Head of caudate nucleus (tissue), 42 donors: ENCODE measurements around the gene PTGDR.

Source experiments
- DNase-seq, 42 donors: peaks; one replicate each; pipeline versions ENCODE4 v3.0.0 to v3.0.0-alpha.2; 2020 to 2021; ENCODE audit warnings: mixed read lengths in 7 of 42
- intact Hi-C: fragments of 100-400 bp; cut with DNase I; formaldehyde crosslinking; loops from one replicate; pipeline ENCODE4 v1.15.0; 2022

Gene PTGDR

DNA sequence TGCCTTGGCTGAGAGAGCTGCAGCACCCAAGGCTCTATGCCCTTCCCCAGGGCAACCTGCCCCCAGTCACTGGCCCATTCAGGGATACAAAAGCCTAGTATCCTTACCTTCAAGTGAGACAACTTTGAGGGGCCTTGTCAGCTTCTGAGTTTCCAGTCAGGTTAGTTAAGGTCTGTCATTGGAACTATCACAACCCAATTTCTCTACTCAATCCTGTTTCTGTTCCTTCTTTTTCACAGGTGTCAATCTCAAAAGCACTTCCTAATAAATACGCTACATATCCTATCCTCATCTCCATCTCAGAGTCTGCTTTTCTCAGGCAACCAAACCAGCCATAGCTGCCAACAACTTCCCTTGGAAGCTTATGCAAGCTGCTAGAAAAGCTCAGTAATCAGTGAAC, 4.9 kb upstream of the PTGDR start:
- no peak for DNase-seq
- intact Hi-C loops = no loop called here

- no peak for DNase-seq
- intact Hi-C loops = no loop called here
These were observed 4.3 kb upstream of the PTGDR start for GRCh38 chr14:52263190-52263589.

DNA sequence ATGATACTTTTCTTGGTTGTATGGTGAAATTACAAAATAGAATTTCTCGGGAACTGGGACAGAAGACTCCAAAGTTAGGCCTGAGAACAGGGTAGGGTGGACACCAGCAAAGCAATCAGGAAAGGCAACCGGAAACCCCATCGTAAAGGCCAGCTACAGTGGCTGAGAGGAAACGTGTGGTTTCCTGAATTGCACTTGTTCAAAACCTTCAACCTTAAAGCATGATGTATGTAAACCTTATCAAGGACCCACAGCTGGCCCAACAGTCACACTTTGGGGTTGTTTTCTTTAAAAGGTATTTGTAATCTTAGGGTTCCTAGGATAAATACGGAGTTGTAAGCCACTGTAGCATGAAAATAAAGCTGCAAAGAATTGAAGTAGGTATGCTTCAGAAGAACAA, 2.2 kb upstream of the PTGDR start:
- intact Hi-C loops = no loop called here

DNA sequence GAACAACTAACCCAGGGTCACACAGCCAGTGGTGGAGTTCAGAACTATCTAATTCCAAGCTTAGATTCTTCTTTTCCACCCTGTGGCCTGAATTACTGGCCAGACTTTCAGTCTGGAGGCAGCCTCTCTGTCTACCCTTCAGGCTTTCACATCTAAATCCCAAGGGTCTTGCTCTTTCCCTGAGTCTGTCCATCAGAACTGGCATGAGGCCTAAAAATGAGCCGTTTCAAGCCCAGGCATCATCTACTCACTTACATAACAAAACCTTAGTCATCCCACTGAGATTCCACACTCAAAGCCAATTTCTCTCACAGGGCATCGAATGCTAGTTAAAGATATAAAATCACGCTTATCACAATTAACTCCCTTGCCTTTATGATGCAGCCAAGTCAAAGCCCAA, 1.3 kb upstream of the PTGDR start:
- intact Hi-C loops = no loop called here
- DNase-seq = no peak

More for the DNA sequence above, 2.2 kb upstream of the PTGDR start:
- no peak for DNase-seq

DNA sequence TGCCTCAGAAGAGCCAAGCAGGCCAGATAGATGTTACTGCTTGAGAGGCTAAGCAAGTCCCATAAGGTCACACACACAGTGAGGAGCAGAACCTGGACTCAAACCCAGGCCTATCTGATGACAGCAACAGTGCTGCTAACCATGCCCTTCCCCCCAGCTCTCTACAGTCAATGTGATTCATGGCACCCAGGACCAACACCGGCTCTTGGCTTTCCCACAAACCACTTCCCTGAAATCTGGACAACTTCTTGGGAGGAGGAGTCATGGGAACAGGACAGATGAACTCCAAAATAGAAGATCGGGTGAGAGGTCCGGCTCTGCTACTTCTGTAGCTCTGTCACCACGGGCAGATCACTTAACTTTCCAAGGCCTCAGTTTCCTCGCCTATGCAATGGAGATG, 716 bp upstream of the PTGDR start:
- DNase-seq = no peak
- intact Hi-C loops = no loop called here

DNA sequence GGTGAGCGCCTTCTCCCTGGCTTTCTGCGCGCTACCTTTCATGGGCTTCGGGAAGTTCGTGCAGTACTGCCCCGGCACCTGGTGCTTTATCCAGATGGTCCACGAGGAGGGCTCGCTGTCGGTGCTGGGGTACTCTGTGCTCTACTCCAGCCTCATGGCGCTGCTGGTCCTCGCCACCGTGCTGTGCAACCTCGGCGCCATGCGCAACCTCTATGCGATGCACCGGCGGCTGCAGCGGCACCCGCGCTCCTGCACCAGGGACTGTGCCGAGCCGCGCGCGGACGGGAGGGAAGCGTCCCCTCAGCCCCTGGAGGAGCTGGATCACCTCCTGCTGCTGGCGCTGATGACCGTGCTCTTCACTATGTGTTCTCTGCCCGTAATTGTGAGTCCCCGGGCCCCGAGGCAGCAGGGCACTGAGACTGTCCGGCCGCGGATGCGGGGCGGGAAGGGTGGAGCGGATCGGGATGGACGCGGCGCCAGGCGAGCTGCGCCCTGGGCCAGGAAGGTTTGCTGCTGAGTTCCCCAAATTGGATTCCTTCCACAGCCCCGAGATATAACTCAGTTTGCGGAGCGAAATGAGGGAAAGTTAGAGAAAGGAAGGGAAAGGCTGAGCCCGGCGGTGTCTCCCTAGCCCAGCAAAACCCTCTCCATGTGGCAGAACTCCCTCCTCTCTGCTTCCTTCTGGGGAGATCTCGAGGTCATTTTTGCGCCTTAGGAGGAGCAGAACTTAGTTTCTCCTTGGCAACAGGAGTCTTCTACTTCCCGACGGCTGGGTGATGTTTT, 972 bp downstream of the PTGDR start:
- peak in 30 of 42 donors; percentile 4 to 61 (median 30) for DNase-seq
- intact Hi-C loops = no loop called here

DNA sequence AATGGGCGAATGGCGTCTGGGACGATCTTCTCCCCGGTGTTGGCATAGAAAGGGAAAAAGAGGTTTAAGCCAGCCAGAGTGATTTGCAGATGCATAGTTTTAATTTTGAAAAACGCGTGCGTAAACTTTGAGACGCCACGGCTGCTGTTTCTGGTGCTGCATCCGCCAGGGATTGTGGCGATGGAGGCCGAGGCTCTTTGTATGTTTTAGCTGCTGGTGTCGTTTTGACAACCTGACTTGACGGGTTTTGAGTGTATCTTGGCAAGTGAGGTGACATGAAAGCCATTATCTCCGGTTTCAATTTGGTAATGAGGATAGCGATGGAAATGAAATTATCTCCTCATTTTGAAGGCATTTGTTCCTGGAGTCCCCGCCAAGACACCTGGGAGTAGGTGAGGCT, 1.6 kb downstream of the PTGDR start:
- intact Hi-C loops = no loop called here
- no peak for DNase-seq

DNA sequence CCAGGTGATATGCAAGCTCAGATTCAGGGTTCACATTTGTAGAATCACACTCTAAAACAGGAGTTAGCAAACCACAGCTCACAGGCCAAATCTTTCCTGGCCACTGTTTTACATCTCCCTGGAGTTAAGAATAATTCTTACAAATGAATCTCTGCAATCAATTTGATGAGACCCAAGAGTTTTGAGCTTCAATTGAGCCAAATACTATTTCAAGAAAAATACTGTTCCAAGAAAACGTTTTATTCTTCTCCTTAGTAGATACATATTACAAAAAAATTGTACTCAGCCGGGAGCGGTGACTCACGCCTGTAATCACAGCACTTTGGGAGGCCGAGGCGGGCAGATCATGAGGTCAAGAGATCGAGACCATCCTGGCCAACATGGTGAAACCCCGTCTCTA, 2.5 kb downstream of the PTGDR start:
- intact Hi-C loops = no loop called here
- DNase-seq = no peak

- intact Hi-C loops = no loop called here
- no peak for DNase-seq
These were observed 4.0 kb downstream of the PTGDR start for GRCh38 chr14:52271538-52271937.

GRCh38 chr14:52272375-52272774, 4.9 kb downstream of the PTGDR start:
- intact Hi-C loops = no loop called here
- peak in 1 of 42 donors; percentile 9 for DNase-seq

- DNase-seq = no peak
- intact Hi-C loops = no loop called here
These were observed 7.9 kb downstream of the PTGDR start for GRCh38 chr14:52275372-52275771.

- intact Hi-C loops = no loop called here
These were observed 10.1 kb downstream of the PTGDR start for GRCh38 chr14:52277552-52277951.

DNA sequence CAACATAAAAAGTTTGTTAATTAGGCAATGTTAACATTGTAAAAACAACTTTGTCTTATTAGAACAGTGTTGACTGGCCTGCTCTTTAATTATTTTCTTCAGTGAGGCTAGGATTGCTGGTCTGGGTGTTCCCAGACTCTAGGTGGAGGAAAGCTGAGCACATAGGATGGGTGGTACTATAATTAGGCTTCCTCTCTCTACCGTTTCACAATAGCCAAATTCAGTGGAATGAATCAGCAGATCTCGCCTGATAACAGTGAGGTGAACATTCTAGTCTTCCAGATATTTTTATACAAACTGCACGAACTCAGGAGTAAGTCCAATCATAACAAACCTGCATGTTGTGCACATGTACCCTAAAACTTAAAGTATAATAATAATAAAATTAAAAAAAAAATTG, 11.9 kb downstream of the PTGDR start:
- DNase-seq = peak in 9 of 42 donors; percentile 11 to 63 (median 25)
- intact Hi-C loops = no loop called here

More at GRCh38 chr14:52277552-52277951, 10.1 kb downstream of the PTGDR start:
- no peak for DNase-seq

- no peak for DNase-seq
- intact Hi-C loops = no loop called here
These were observed 15.6 kb downstream of the PTGDR start for GRCh38 chr14:52283099-52283498.

DNA sequence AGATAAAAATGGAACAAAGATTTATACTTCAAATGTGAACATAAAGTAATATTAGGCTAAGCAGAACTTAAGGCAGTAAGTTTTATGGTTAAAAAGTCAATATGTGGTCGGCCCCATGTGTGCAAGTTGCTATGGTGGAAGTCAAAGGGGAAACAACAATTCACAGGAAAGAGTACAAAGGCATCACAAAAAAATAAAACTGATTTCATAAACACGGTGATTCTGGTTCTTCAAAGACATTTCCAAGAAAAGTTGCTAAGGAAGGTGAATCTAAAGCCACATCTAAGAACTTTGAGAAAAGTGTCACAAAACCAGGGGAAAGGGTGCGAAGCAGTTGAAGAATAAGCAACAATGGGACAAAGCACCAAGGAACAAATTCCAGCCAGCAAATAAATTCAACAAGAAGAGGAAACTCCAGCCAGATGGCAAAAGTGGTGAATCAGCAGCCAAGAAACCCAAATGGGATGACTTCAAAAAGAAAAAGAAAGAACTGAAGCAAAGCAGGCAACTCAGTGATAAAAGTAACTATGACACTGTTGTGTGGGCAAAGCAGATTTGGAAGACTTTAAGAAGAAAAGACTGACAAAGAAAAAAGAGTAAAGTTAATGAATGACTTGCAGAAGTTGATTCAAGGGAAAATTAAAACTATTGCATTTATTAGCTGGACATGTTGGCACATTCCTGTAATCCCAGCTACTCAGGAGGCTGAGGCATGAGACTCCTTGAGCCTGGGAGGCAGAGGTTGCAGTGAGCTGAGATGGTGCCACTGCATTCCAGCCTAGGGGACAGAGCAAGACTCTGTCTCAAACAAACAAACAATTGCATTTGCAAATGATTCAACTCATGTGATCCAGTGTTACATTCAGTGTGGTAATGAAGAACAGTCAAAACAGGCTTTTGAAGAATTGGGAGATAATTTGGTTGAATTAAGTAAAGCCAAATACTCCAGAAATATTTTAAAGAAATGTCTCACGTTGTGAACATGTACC, 19.5 kb downstream of the PTGDR start:
- intact Hi-C loops = no loop called here
- DNase-seq = no peak

- intact Hi-C loops = no loop called here
- DNase-seq = no peak
These were observed 28.9 kb downstream of the PTGDR start for GRCh38 chr14:52296378-52296777.

GRCh38 chr14:52298795-52299194, 31.3 kb downstream of the PTGDR start:
- DNase-seq = no peak
- intact Hi-C loops = no loop called here

- peak in 1 of 42 donors; percentile 31 for DNase-seq
- intact Hi-C loops = no loop called here
These were observed 32.3 kb downstream of the PTGDR start for GRCh38 chr14:52299692-52300278.

DNA sequence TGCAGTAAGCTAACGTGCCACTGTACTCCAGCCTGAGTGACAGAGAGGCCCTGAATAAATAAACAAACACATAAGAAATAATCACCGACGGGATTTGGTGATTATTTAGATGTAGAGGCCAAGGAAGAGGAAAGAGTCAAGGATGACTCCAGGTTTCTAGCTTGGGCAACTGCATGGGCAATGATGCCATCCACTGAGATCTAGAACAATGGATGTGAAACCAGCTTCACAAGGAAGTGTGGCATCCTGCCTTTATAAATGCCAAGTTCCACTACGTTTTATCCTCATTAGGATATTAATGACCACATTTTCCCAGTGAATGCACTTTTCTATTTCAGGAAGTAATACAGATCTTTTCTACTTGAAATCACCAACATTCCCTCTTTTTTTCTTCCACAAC, 35.7 kb downstream of the PTGDR start:
- DNase-seq = no peak
- intact Hi-C loops = no loop called here
